GM21529 (cell line): ENCODE measurements around the gene OR6B1.

Experiments used
- ATAC-seq: cut with Tn5 transposase; IDR thresholded peaks from one replicate; pipeline ENCODE4 v1.9.1; 2021; ENCODE audit not compliant: unreplicated experiment

OR6B1 gene

GRCh38 chr7:144000020-144000419 is at the start of gene OR6B1:
Gene OR6B1 (plus strand): TSS chr7:144000320. CDS start chr7:144003997, 3,677 bp downstream.
- ATAC-seq = no peak

GRCh38 chr7:143953421-143953820 is 46.7 kb upstream of the OR6B1 start:
- ATAC-seq = no peak

GRCh38 chr7:143954135-143954534 is 46.0 kb upstream of the OR6B1 start:
- no peak for ATAC-seq

- ATAC-seq = no peak
Observed at GRCh38 chr7:143954544-143954943, 45.6 kb upstream of the OR6B1 start, which contains the start of gene OR2F1. Gene OR2F1 (plus strand): TSS chr7:143954844. CDS start chr7:143959971, 5,127 bp downstream.

GRCh38 chr7:143958781-143959180 is 41.3 kb upstream of the OR6B1 start:
- ATAC-seq = no peak

- no peak for ATAC-seq
Observed at GRCh38 chr7:143960813-143961610, 39.1 kb upstream of the OR6B1 start.

- ATAC-seq = no peak
Observed at GRCh38 chr7:143965280-143965679, 34.8 kb upstream of the OR6B1 start.

- ATAC-seq = no peak
Observed at GRCh38 chr7:143967398-143967797, 32.7 kb upstream of the OR6B1 start.

- ATAC-seq = no peak
Observed at GRCh38 chr7:143973870-143974416, 26.2 kb upstream of the OR6B1 start.

- no peak for ATAC-seq
Observed at GRCh38 chr7:143974459-143974858, 25.7 kb upstream of the OR6B1 start.

- no peak for ATAC-seq
Observed at GRCh38 chr7:143975617-143976016, 24.5 kb upstream of the OR6B1 start.

GRCh38 chr7:143978585-143978984 is 21.5 kb upstream of the OR6B1 start:
- ATAC-seq = no peak

- ATAC-seq = no peak
Observed at GRCh38 chr7:143979359-143979758, 20.8 kb upstream of the OR6B1 start.

- ATAC-seq = no peak
Observed at GRCh38 chr7:143979998-143980397, 20.1 kb upstream of the OR6B1 start.

- no peak for ATAC-seq
Observed at GRCh38 chr7:143980746-143981510, 19.2 kb upstream of the OR6B1 start.

- no peak for ATAC-seq
Observed at GRCh38 chr7:143983960-143984359, 16.2 kb upstream of the OR6B1 start.

- peak; percentile 65 for ATAC-seq
Observed at GRCh38 chr7:143987513-143987912, 12.6 kb upstream of the OR6B1 start.

- no peak for ATAC-seq
Observed at GRCh38 chr7:143988976-143989745, 11.0 kb upstream of the OR6B1 start.

GRCh38 chr7:143992670-143993069 is 7.5 kb upstream of the OR6B1 start:
- no peak for ATAC-seq

GRCh38 chr7:143993924-143994323 is 6.2 kb upstream of the OR6B1 start:
- ATAC-seq = no peak

- no peak for ATAC-seq
Observed at GRCh38 chr7:144001543-144001942, 1.4 kb downstream of the OR6B1 start.
